Natural killer cell treated with Interleukin-12 subunit alpha and Interleukin-12 subunit beta and Interleukin-15 and Interleukin-18, amount 100 ng/mL, for 72 hours (primary cell): ENCODE data around the gene SLC17A9. TPM values are rescaled to one million over a fixed set of nuclear protein-coding genes. Genes with fewer than 3 reads are reported as not detected.
A peak's percentile ranks its signal among the peaks of the same experiment; 100 is the strongest.

Experiments
- ATAC-seq, 2 donors: fragments of 150-1000 bp; cut with Tn5 transposase in 1 of 2; sonication (Bioruptor Pico), chemical (Tn5 transposase) in 1 of 2; 2 replicates each; pipeline ENCODE4 v1.10.0; 2021
- DNase-seq: peaks from one replicate; pipeline ENCODE4 v3.0.0; 2022; ENCODE audit warnings: low spot score
- H3K27ac Mint-ChIP-seq, 2 donors: 1 replicate in 1 of 2; 2 replicates in 1 of 2; pipeline ENCODE4 v1.8.0; 2022; ENCODE audit warnings: mixed read lengths in 2 of 2, mild to moderate bottlenecking in 1 of 2, moderate library complexity in 1 of 2
- H3K27me3 Mint-ChIP-seq, 2 donors: 1 replicate in 1 of 2; 2 replicates in 1 of 2; pipeline ENCODE4 v1.8.0; 2022; ENCODE audit warnings: mixed read lengths in 2 of 2
- H3K36me3 Mint-ChIP-seq: one replicate; pipeline ENCODE4 v1.8.0; 2022; ENCODE audit warnings: mixed read lengths
- H3K4me1 Mint-ChIP-seq, 2 donors: 1 replicate in 1 of 2; 2 replicates in 1 of 2; pipeline ENCODE4 v1.8.0; 2022; ENCODE audit warnings: low read depth in 2 of 2, mixed read lengths in 2 of 2, mild to moderate bottlenecking in 1 of 2
- H3K4me3 Mint-ChIP-seq: one replicate; pipeline ENCODE4 v1.8.0; 2022; ENCODE audit warnings: mixed read lengths
- H3K9me3 Mint-ChIP-seq: 2 replicates; pipeline ENCODE4 v1.8.0; 2022; ENCODE audit warnings: mixed read lengths
- total RNA-seq, 2 donors: library from RNA; stranded (reverse); gene quantifications; one replicate each; pipeline ENCODE4 v1.2.3, GENCODE V29; 2022

The SLC17A9 gene, protein sequence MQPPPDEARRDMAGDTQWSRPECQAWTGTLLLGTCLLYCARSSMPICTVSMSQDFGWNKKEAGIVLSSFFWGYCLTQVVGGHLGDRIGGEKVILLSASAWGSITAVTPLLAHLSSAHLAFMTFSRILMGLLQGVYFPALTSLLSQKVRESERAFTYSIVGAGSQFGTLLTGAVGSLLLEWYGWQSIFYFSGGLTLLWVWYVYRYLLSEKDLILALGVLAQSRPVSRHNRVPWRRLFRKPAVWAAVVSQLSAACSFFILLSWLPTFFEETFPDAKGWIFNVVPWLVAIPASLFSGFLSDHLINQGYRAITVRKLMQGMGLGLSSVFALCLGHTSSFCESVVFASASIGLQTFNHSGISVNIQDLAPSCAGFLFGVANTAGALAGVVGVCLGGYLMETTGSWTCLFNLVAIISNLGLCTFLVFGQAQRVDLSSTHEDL
- total RNA-seq = 100 to 1,000 TPM in 1 of 2 donors, 10 to 100 TPM in 1; 34.9 to 100 TPM

DNA sequence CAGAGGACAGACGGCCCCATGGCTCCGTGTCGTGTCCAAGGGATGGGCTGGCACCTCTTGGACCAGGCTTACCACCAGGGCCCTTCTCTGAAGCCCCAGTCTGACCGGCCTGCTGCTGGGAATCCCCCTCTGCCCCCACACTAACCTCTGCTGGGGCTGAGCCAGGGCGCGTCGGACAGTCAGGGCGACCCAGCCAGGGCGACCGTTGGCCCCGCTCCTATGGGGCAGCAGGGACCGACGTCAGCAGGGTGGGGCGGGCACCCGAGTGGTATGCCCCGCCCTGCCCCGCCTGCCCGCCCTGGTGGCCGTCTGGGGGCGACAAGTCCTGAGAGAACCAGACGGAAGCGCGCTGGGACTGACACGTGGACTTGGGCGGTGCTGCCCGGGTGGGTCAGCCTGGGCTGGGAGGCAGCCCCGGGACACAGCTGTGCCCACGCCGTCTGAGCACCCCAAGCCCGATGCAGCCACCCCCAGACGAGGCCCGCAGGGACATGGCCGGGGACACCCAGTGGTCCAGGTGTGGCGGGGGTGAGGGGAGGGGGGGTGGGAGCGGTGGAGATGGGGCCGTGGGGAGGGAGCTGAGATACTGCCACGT, at the start of gene SLC17A9:
Gene SLC17A9 (plus strand): TSS at position 337 of the 595 bp plus-strand sequence. CDS start 122 bp downstream, at position 459.
- peak within 1 kb of the TSS; percentile 86 for H3K4me3 Mint-ChIP-seq
- H3K27ac Mint-ChIP-seq = peak within 1 kb of the TSS; percentile 87 to 91
- no peaks in the 10 kb centered on the region for H3K9me3 Mint-ChIP-seq
- H3K27me3 Mint-ChIP-seq = no peaks in the 10 kb centered on the region
- DNase-seq = peak; percentile 88
- peaks cover 2% of the 10 kb centered on the region for H3K36me3 Mint-ChIP-seq
- peak; percentile 93 to 95 for ATAC-seq
- H3K4me1 Mint-ChIP-seq = peaks cover 10 to 17% of the 10 kb centered on the region in 2 donors

DNA sequence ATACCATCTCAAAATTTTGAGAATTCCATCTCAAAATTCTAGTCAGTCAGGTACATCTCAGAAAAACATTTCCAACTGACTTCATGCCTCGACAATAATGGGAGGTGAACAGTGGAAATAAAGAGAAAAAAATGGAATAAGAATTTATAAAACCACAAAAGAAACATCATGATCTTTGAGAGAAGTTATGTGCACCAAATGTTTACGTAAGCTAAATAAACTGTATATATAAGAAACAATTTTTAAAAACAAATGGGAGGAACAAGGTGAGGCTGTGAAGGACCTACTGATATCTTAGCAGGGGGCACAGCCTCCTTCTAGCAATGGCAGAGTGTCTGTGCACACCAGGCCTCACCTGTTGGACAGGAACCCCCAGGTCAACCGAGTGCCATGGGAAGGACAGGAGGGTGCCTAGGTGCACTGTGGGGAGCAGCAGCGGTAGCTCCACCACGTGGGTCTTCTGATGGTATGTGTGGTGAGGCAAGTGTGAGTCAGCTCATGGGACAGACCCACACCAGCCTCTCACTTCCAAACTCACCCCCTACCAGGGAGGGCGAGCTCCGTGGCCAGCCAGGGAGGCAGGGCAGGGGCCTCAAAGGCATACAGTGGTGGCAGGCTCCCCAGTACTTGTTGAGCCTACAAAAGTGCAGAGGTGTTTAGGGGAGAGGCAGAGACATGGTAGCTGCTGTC, 49.4 kb upstream of the SLC17A9 start:
- no peaks in the 10 kb centered on the region for H3K9me3 Mint-ChIP-seq
- H3K27ac Mint-ChIP-seq = no peak overlapping the region
- DNase-seq (no peak), ATAC-seq (no peak)
- H3K27me3 Mint-ChIP-seq = no peaks in the 10 kb centered on the region
- H3K36me3 Mint-ChIP-seq = peaks cover 15% of the 10 kb centered on the region
- no peak overlapping the region for H3K4me3 Mint-ChIP-seq
- H3K4me1 Mint-ChIP-seq = peaks cover 19 to 29% of the 10 kb centered on the region in 2 donors

DNA sequence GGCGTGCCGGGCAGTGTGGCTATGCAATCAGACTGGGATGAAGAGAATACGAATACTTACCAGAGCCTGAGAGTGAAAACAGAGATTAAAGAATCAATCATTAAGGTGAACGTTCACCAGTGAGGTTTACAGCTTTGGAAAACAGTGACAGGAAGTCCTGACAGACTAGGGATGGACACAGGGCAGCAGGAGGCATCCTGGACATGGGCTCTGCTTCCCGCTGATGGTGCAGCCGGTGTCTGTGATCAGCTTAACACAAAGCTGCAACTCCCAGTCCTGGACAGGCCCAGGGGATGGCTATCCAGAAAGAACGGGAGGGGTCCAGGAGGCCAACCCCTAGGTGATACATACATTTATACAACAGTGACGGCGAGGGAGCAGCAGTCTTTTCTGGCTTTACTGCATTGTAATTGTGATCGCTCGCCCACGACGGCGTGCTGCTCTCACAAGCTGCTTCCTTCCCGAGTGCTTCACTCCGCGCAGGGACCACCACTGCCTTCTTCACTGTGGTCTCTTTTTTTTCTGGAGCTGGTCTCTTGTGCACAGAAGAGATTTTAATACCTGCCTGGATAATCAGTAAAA, 46.9 kb upstream of the SLC17A9 start:
- H3K27ac Mint-ChIP-seq = no peak overlapping the region
- DNase-seq = no peak
- peaks cover 14 to 20% of the 10 kb centered on the region in 2 donors for H3K4me1 Mint-ChIP-seq
- H3K36me3 Mint-ChIP-seq = peaks cover 21% of the 10 kb centered on the region
- no peaks in the 10 kb centered on the region for H3K9me3 Mint-ChIP-seq
- no peak overlapping the region for H3K4me3 Mint-ChIP-seq
- no peaks in the 10 kb centered on the region for H3K27me3 Mint-ChIP-seq
- ATAC-seq = no peak

DNA sequence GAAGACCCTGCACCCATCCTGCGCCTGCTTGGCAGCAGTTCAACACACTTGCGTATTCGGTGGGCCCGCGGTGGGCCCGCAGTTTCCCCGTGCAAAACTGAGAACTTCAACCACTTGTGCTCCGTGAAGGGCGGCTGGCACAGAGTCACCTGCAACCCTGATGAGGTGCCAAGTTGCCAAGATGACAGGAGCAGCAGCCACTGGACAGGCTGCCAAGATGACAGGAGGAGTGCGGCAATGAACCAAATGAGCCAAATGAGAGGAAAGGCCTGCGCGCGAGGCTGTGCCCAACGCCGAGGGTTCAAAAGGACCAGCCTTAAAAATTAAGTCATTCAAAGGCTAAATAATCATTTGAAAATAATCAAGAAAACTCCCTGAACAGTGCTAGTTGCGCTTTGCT, 46.3 kb upstream of the SLC17A9 start:
- no peak for DNase-seq
- no peak overlapping the region for H3K4me3 Mint-ChIP-seq
- H3K4me1 Mint-ChIP-seq = peaks cover 14 to 20% of the 10 kb centered on the region in 2 donors
- H3K27ac Mint-ChIP-seq = no peak overlapping the region
- no peak for ATAC-seq
- no peaks in the 10 kb centered on the region for H3K27me3 Mint-ChIP-seq
- H3K9me3 Mint-ChIP-seq = no peaks in the 10 kb centered on the region
- H3K36me3 Mint-ChIP-seq = peaks cover 21% of the 10 kb centered on the region

- Mint-ChIP-seq H3K9me3 (no peaks in the 10 kb centered on the region), H3K27me3 (no peaks in the 10 kb centered on the region), H3K4me3 (no peak overlapping the region), H3K4me1 (peaks cover 14 to 25% of the 10 kb centered on the region in 2 donors), H3K36me3 (peaks cover 21% of the 10 kb centered on the region), H3K27ac (peak overlapping the region in 1 of 2 donors; percentile 50)
- no peak for DNase-seq
- no peak for ATAC-seq
Measured at GRCh38 chr20:62906647-62907375, 45.7 kb upstream of the SLC17A9 start.

- Mint-ChIP-seq H3K27ac (no peak overlapping the region), H3K9me3 (no peaks in the 10 kb centered on the region), H3K4me1 (peaks cover 14 to 26% of the 10 kb centered on the region in 2 donors), H3K36me3 (peaks cover 21% of the 10 kb centered on the region), H3K4me3 (no peak overlapping the region), H3K27me3 (no peaks in the 10 kb centered on the region)
- DNase-seq (no peak), ATAC-seq (peak in 1 of 2 donors; percentile 56)
Measured at GRCh38 chr20:62907384-62908317, 44.9 kb upstream of the SLC17A9 start.

DNA sequence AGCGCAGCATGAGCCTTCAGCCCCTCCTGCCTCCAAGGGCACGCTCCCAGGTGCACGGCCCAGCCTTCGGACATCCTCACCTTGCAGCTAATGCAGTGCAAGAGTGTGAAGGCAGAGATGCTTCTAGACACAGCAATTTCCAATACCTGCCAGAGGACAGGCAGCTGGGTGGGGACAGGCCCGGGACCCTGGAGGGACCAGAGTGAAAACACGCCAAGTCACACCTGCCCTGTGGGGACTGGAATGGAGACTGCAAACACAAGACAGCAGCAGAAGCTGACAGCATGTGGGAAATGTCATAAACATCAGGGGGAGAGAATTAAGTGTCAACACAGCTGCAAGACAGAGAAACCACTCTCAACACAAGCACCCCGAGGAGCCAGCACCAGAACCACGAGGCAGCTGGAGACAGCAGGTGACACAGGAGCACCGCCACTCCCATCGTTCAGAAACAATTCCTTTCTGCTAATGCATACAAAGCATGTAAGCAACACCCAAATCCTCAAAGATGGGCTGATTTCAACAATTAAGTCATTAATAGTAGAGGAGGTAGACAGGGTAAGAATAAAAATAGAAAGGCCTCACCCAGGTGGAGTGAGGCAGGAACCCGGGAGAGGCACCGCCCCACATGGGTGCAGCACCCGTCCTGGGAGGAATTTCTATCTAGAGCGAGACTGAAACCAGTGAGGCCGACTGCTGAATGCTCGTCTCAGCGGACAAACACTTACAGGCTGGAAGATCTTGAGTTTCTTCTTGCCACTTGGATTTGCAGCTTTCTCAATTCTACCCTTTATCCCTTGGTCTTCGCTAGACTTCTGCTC, 43.3 kb upstream of the SLC17A9 start:
- Mint-ChIP-seq H3K27ac (no peak overlapping the region), H3K36me3 (peaks cover 17% of the 10 kb centered on the region), H3K27me3 (no peaks in the 10 kb centered on the region), H3K9me3 (no peaks in the 10 kb centered on the region), H3K4me3 (no peak overlapping the region), H3K4me1 (peaks cover 23 to 34% of the 10 kb centered on the region in 2 donors)
- ATAC-seq = no peak
- no peak for DNase-seq

GRCh38 chr20:62910217-62910766, 42.2 kb upstream of the SLC17A9 start:
- Mint-ChIP-seq H3K27ac (no peak overlapping the region), H3K36me3 (peaks cover 9% of the 10 kb centered on the region), H3K4me1 (peaks cover 34 to 37% of the 10 kb centered on the region in 2 donors), H3K9me3 (no peaks in the 10 kb centered on the region), H3K4me3 (no peak overlapping the region), H3K27me3 (no peaks in the 10 kb centered on the region)
- ATAC-seq = peak in 1 of 2 donors; percentile 25
- DNase-seq = no peak

DNA sequence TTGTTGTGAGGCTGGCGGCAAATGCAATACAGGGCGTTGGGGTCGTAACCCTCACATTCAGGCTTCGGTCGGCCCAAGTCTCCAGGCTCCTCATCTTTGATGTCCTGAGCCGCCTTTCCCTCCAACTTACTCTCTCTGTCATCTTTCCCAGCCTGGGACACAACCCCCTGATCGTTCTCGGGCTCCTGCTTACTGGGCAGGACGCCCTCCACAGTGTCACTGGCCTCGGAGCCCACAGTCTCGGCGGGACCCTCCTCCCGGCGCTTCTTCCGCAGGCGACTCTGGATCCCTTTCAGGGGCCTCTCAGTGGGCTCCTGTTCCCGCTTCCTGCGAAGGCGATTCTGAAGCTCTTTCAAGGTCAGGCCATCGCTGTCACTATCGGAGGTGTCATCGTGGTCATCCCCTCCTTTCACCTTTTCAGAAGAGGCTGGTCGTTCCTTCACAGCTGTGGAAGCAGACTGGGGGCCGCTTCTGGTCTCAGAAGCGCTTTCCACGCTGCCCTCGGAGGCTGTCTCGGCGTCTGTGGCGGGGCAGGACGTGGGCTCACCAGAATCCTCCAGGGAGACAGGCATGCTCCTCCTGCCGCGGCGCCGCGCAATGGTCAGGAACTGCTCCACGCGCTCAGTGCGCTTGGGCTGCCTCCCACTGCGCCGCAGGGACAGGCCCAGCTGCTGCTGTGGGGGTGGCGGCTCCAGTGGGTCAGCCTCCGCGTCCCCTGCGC, 41.6 kb upstream of the SLC17A9 start:
- H3K27me3 Mint-ChIP-seq = no peaks in the 10 kb centered on the region
- H3K4me1 Mint-ChIP-seq = peaks cover 39 to 42% of the 10 kb centered on the region in 2 donors
- ATAC-seq (no peak), DNase-seq (no peak)
- no peak overlapping the region for H3K4me3 Mint-ChIP-seq
- no peaks in the 10 kb centered on the region for H3K9me3 Mint-ChIP-seq
- H3K36me3 Mint-ChIP-seq = peaks cover 6% of the 10 kb centered on the region
- no peak overlapping the region for H3K27ac Mint-ChIP-seq

GRCh38 chr20:62911701-62912280, 40.7 kb upstream of the SLC17A9 start:
- DNase-seq (no peak), ATAC-seq (no peak)
- H3K36me3 Mint-ChIP-seq = peaks cover 6% of the 10 kb centered on the region
- H3K4me3 Mint-ChIP-seq = no peak overlapping the region
- H3K9me3 Mint-ChIP-seq = no peaks in the 10 kb centered on the region
- no peak overlapping the region for H3K27ac Mint-ChIP-seq
- H3K27me3 Mint-ChIP-seq = no peaks in the 10 kb centered on the region
- H3K4me1 Mint-ChIP-seq = peaks cover 43 to 44% of the 10 kb centered on the region in 2 donors
